Stimulated activated CD8-positive, alpha-beta memory T cell treated with anti-CD3 and anti-CD28 coated beads, Interleukin-12 subunit alpha, Interleukin-12 subunit beta, amount 100 ng/mL, for 24 hours (primary cell): Measurements from ENCODE around the gene CAMSAP3.

Source experiments
- DNase-seq: peaks from one replicate; pipeline ENCODE4 v3.0.0-alpha.2; 2020; ENCODE audit errors: extremely low read depth

Gene CAMSAP3

GRCh38 chr19:7648265-7649014, 52.8 kb downstream of the CAMSAP3 start:
- no peak for DNase-seq

- no peak for DNase-seq
Observed at GRCh38 chr19:7650148-7650547, 54.5 kb downstream of the CAMSAP3 start.

- no peak for DNase-seq
Observed at GRCh38 chr19:7652061-7652641, 56.5 kb downstream of the CAMSAP3 start.

GRCh38 chr19:7654401-7654800, 58.7 kb downstream of the CAMSAP3 start:
- no peak for DNase-seq

GRCh38 chr19:7655581-7655980, 59.9 kb downstream of the CAMSAP3 start:
- DNase-seq: no peak

- DNase-seq: no peak
Observed at GRCh38 chr19:7657131-7657751, 61.6 kb downstream of the CAMSAP3 start.

- DNase-seq: no peak
Observed at GRCh38 chr19:7658219-7658686, 62.6 kb downstream of the CAMSAP3 start.

GRCh38 chr19:7661744-7662538, 66.3 kb downstream of the CAMSAP3 start:
- no peak for DNase-seq

- DNase-seq: no peak
Observed at GRCh38 chr19:7662657-7663056, 67.0 kb downstream of the CAMSAP3 start.

GRCh38 chr19:7663706-7664105, 68.0 kb downstream of the CAMSAP3 start:
- DNase-seq: no peak

GRCh38 chr19:7665076-7665475, 69.4 kb downstream of the CAMSAP3 start:
- DNase-seq: no peak
